GM13977 (cell line): Measurements from ENCODE around the gene BPIFA1.

Experiments
- DNase-seq: peaks from one replicate; pipeline ENCODE4 v3.0.0; 2012; ENCODE audit warnings: low spot score
- CTCF ChIP-seq: IDR thresholded peaks from 2 replicates; pipeline ENCODE4 v1.5.1; 2012; ENCODE audit warnings: mild to moderate bottlenecking, control low read depth; ENCODE audit not compliant: insufficient read depth; ENCODE audit errors: extremely low read depth, missing control alignments
- in situ Hi-C: fragments of 300-500 bp; cut with MboI; formaldehyde crosslinking; loops from one replicate; pipeline ENCODE4 v1.12.0; 2022; ENCODE audit warnings: low sequenced_read_pairs, low pct_unique_long_range_greater_than_20kb, mixed read lengths, inconsistent platforms; ENCODE audit not compliant: unreplicated experiment

BPIFA1 gene

GRCh38 chr20:33199026-33199425 is 36.8 kb upstream of the BPIFA1 start:
- no peak for TF ChIP-seq CTCF
- DNase-seq = no peak
- in situ Hi-C loops = no loop called here

- DNase-seq = no peak
- in situ Hi-C loops = no loop called here
- TF ChIP-seq CTCF = no peak
Observed at GRCh38 chr20:33202451-33202850, 33.3 kb upstream of the BPIFA1 start.

- in situ Hi-C loops = no loop called here
- no peak for TF ChIP-seq CTCF
- DNase-seq = no peak
Observed at GRCh38 chr20:33203444-33203843, 32.4 kb upstream of the BPIFA1 start.

- DNase-seq = peak; percentile 47
- no peak for TF ChIP-seq CTCF
- in situ Hi-C loops = no loop called here
Observed at GRCh38 chr20:33209789-33210188, 26.0 kb upstream of the BPIFA1 start.

GRCh38 chr20:33210371-33210770 is 25.4 kb upstream of the BPIFA1 start:
- DNase-seq = no peak
- TF ChIP-seq CTCF = no peak
- in situ Hi-C loops = no loop called here

GRCh38 chr20:33211817-33212424 is 23.9 kb upstream of the BPIFA1 start:
- DNase-seq = peak; percentile 58
- in situ Hi-C loops = no loop called here
- TF ChIP-seq CTCF = peak; percentile 66
